PC-3 (cell line): Measurements from ENCODE around the gene MSRB2.

Source experiments
- EZH2phosphoT487 ChIP-seq: fragments of 300-600 bp; sonication (generic); IDR thresholded peaks from 2 replicates; pipeline ENCODE4 v1.6.1; 2018; ENCODE audit warnings: mild to moderate bottlenecking, antibody characterized with exemption, low read length, borderline replicate concordance
- TF ChIP-seq, protein P1 (sequence below): fragments of 300-600 bp; sonication (generic); conservative IDR thresholded peaks from 2 replicates; pipeline ENCODE4 v1.5.1; 2017; ENCODE audit warnings: antibody characterized with exemption, low read depth, mild to moderate bottlenecking, low read length

DNA sequence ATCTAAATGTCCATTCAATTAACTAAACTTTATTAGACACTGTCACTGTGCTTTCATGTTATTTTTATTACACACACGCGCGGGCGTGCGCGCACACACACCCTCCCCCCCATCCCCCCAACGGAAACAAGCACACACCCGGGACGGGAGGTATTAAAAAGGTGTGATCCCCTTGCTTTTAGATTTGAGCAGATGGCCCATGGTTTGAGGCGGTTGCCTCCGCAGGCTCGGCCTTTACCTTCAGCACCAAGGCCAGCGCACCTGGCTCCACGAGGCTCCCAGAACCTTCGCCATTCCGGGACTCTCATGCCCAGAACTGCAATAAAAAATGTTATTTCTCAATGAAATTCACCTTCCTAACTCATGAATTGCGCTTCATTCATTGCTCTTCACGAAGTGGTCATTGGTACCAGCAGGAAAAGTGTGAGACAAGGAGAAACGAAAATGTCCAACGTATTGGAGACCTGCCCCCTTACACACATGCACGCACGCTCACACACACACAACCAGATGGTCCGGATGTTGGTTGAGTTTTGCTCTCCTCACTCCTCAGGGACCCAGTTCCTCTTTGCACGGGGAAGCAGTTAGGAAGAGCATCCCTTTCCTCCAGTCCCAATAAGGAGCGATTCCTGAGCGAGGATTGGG is 76.0 kb downstream of the MSRB2 start:
- no peak for TF ChIP-seq EZH2phosphoT487
- TF ChIP-seq, protein P1, sequence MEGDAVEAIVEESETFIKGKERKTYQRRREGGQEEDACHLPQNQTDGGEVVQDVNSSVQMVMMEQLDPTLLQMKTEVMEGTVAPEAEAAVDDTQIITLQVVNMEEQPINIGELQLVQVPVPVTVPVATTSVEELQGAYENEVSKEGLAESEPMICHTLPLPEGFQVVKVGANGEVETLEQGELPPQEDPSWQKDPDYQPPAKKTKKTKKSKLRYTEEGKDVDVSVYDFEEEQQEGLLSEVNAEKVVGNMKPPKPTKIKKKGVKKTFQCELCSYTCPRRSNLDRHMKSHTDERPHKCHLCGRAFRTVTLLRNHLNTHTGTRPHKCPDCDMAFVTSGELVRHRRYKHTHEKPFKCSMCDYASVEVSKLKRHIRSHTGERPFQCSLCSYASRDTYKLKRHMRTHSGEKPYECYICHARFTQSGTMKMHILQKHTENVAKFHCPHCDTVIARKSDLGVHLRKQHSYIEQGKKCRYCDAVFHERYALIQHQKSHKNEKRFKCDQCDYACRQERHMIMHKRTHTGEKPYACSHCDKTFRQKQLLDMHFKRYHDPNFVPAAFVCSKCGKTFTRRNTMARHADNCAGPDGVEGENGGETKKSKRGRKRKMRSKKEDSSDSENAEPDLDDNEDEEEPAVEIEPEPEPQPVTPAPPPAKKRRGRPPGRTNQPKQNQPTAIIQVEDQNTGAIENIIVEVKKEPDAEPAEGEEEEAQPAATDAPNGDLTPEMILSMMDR = no peak
